PC-9 (cell line): ENCODE measurements around the gene LVRN. TPM values are rescaled to one million over a fixed set of nuclear protein-coding genes. Genes with fewer than 3 reads are reported as not detected.

Source experiments
- BruUV-seq: library from RNA; stranded (reverse); fragments of 400-500 nt; replicated peaks from 2 replicates; lab custom pipeline; 2021; lab: Mats Ljungman, UMichigan
- CTCF ChIA-PET: fragments of 300-600 bp; sonication (Branson Sonifier 250); formaldehyde crosslinking; loops from one replicate; lab custom pipeline; 2022; ENCODE audit warnings: antibody characterized with exemption; lab: Charles Lee
- POLR2A ChIA-PET: fragments of 300-600 bp; sonication (Branson Sonifier 250); formaldehyde crosslinking; loops from one replicate; lab custom pipeline; 2022; ENCODE audit warnings: antibody characterized with exemption; ENCODE audit not compliant: unreplicated experiment; lab: Charles Lee
- DNase-seq, 2 experiments: peaks; one replicate each; pipeline versions ENCODE4 v3.0.0 to v3.0.0-alpha.2; 2015 to 2022; ENCODE audit warnings: mixed read lengths in 1 of 2
- H2AFZ ChIP-seq: fragments of 200-600 bp; sonication (generic); 2 replicates; pipeline ENCODE4 v1.8.1; 2017; ENCODE audit warnings: antibody characterized with exemption
- H3F3A ChIP-seq: fragments of 200-600 bp; sonication (generic); 2 replicates; pipeline ENCODE4 v1.8.1; 2017; ENCODE audit warnings: antibody characterized with exemption, mild to moderate bottlenecking, low read depth; ENCODE audit not compliant: insufficient read depth
- H3K27ac ChIP-seq: fragments of 200-600 bp; sonication (generic); 2 replicates; pipeline ENCODE4 v1.6.1; 2016; ENCODE audit warnings: mixed run types
- H3K27me3 ChIP-seq: fragments of 200-600 bp; sonication (generic); 2 replicates; pipeline ENCODE4 v1.6.1; 2016; ENCODE audit warnings: low read depth, mixed run types; ENCODE audit not compliant: insufficient read depth
- H3K36me3 ChIP-seq: fragments of 200-600 bp; sonication (generic); 2 replicates; pipeline ENCODE4 v1.6.1; 2016; ENCODE audit warnings: low read depth, mixed run types
- H3K4me1 ChIP-seq: fragments of 200-600 bp; sonication (generic); replicated peaks from 2 replicates; pipeline ENCODE4 v1.6.1; 2016; ENCODE audit warnings: mixed run types; ENCODE audit not compliant: insufficient read depth
- H3K4me2 ChIP-seq: fragments of 200-600 bp; sonication (generic); 2 replicates; pipeline ENCODE4 v1.6.1; 2017; ENCODE audit warnings: mixed run types
- H3K4me3 ChIP-seq: fragments of 200-600 bp; sonication (generic); 2 replicates; pipeline ENCODE4 v1.6.1; 2016; ENCODE audit warnings: mixed run types
- H3K79me2 ChIP-seq: fragments of 200-600 bp; sonication (generic); 2 replicates; pipeline ENCODE4 v1.6.1; 2017; ENCODE audit warnings: low read depth, mixed run types
- H3K9me2 ChIP-seq: fragments of 200-600 bp; sonication (generic); 2 replicates; pipeline ENCODE4 v1.8.1; 2017; ENCODE audit warnings: mild to moderate bottlenecking; ENCODE audit not compliant: insufficient read depth
- H3K9me3 ChIP-seq: fragments of 200-600 bp; sonication (generic); 2 replicates; pipeline ENCODE4 v1.8.1; 2016; ENCODE audit warnings: low read depth; ENCODE audit not compliant: insufficient read depth
- H4K20me1 ChIP-seq: fragments of 200-600 bp; sonication (generic); 2 replicates; pipeline ENCODE4 v1.8.1; 2017; ENCODE audit not compliant: insufficient read depth
- CTCF ChIP-seq: fragments of 200-600 bp; sonication (generic); conservative IDR thresholded peaks from 2 replicates; pipeline ENCODE4 v1.6.1; 2017; ENCODE audit warnings: mixed run types, antibody characterized with exemption, mild to moderate bottlenecking, moderate library complexity
- EZH2 ChIP-seq: fragments of 200-600 bp; sonication (generic); IDR thresholded peaks from 2 replicates; pipeline ENCODE4 v1.8.0; 2017; ENCODE audit warnings: antibody characterized with exemption, low read depth
- intact Hi-C: fragments of 100-400 bp; cut with micrococcal nuclease; formaldehyde crosslinking; loops from one replicate; pipeline ENCODE4 v1.10.0; 2022; ENCODE audit not compliant: unreplicated experiment
- total RNA-seq: library from RNA; stranded (reverse); gene quantifications from 2 replicates; pipeline ENCODE4 v1.2.3, GENCODE V29; 2021

Gene LVRN
- total RNA-seq, 1 experiment from 2014 or later, result 0.79 TPM

- intact Hi-C loops, result no loop called here
- no peak for TF ChIP-seq CTCF
- TF ChIP-seq EZH2, result no peak
- H3K27ac ChIP-seq, result no peak overlapping the region
- H3K4me3 ChIP-seq, result no peak overlapping the region
- no peak overlapping the region for H3K4me2 ChIP-seq
- H3F3A ChIP-seq, result no peaks in the 10 kb centered on the region
- no peaks in the 10 kb centered on the region for H3K27me3 ChIP-seq
- no peaks in the 10 kb centered on the region for H3K79me2 ChIP-seq
- no peak for DNase-seq
- no peaks in the 10 kb centered on the region for H4K20me1 ChIP-seq
- no peak overlapping the region; the same call in 1 of the 2 replicates for H2AFZ ChIP-seq
- CTCF ChIA-PET, result no interaction called here
- no peaks in the 10 kb centered on the region for H3K4me1 ChIP-seq
- H3K9me3 ChIP-seq, result no peaks in the 10 kb centered on the region; the same call in none of the 2 replicates
- no peaks in the 10 kb centered on the region for H3K36me3 ChIP-seq
- POLR2A ChIA-PET, result no interaction called here
- no peaks in the 10 kb centered on the region for H3K9me2 ChIP-seq
- BruUV-seq, result no TSS peak
Observed at GRCh38 chr5:115985802-115986757, 23.8 kb downstream of the LVRN start.

- no peaks in the 10 kb centered on the region for H3K9me2 ChIP-seq
- H3F3A ChIP-seq, result no peaks in the 10 kb centered on the region
- no peaks in the 10 kb centered on the region for H3K4me1 ChIP-seq
- BruUV-seq, result no TSS peak
- no peak overlapping the region for H3K27ac ChIP-seq
- DNase-seq, result no peak
- H3K4me2 ChIP-seq, result no peak overlapping the region
- H2AFZ ChIP-seq, result no peak overlapping the region
- intact Hi-C loops, result no loop called here
- POLR2A ChIA-PET, result no interaction called here
- CTCF ChIA-PET, result no interaction called here
- no peaks in the 10 kb centered on the region for H3K36me3 ChIP-seq
- H3K9me3 ChIP-seq, result no peaks in the 10 kb centered on the region; the same call in none of the 2 replicates
- no peak overlapping the region for H3K4me3 ChIP-seq
- no peaks in the 10 kb centered on the region for H3K27me3 ChIP-seq
- no peaks in the 10 kb centered on the region for H3K79me2 ChIP-seq
- TF ChIP-seq CTCF, result no peak
- no peak for TF ChIP-seq EZH2
- H4K20me1 ChIP-seq, result no peaks in the 10 kb centered on the region
Observed at GRCh38 chr5:115988002-115988401, 25.7 kb downstream of the LVRN start.

GRCh38 chr5:115992848-115993350 is 30.6 kb downstream of the LVRN start:
- Histone ChIP-seq H4K20me1 (no peaks in the 10 kb centered on the region), H3K4me1 (no peaks in the 10 kb centered on the region), H3K79me2 (no peaks in the 10 kb centered on the region), H3K36me3 (no peaks in the 10 kb centered on the region), H3K27me3 (no peaks in the 10 kb centered on the region), H3K9me2 (no peaks in the 10 kb centered on the region), H2AFZ (no peak overlapping the region), H3F3A (no peaks in the 10 kb centered on the region), H3K4me2 (no peak overlapping the region), H3K9me3 (no peaks in the 10 kb centered on the region), H3K27ac (no peak overlapping the region), H3K4me3 (no peak overlapping the region)
- TF ChIP-seq CTCF (no peak), EZH2 (no peak)
- ChIA-PET POLR2A (interaction anchor here (0.6 kb wide), 1 partner anchor 20 kb away, joined by 7 read pairs; no protein-coding TSS in a partner anchor), CTCF (no interaction called here)
- intact Hi-C loops, result no loop called here
- no TSS peak for BruUV-seq
- no peak for DNase-seq
